Cardiac septum (tissue), 1 donor: Measurements from ENCODE around the gene NXN. TPM values are rescaled to one million over a fixed set of nuclear protein-coding genes. Genes with fewer than 3 reads are reported as not detected.
"Not testable (repeated sequence)": the region's sequence is repeated elsewhere in the genome, so short reads cannot be mapped to it uniquely, and the experiment has no call there.

Experiments
- DNase-seq: peaks from one replicate; pipeline ENCODE4 v3.0.0-alpha.2; 2020; ENCODE audit warnings: low spot score
- intact Hi-C: fragments of 100-400 bp; cut with DNase I; formaldehyde crosslinking; loops from one replicate; pipeline ENCODE4 v1.14.0; 2022
- total RNA-seq: library from RNA; stranded (reverse); fragmentation: NEBNext Ultra II Directional; extraction: Animal tissue kit (Norgen Biotek cat#: 25700); gene quantifications from one replicate; pipeline ENCODE4 v1.2.1, GENCODE V29; 2021
- donor health status: DM: no; HTN: no; CAD: no.

Gene NXN
- total RNA-seq, 1 donor from 2014 or later: 14.3 TPM

GRCh38 chr17:880443-881269 is 98.9 kb downstream of the NXN start:
- no peak for DNase-seq
- intact Hi-C loops: loop anchor here (2.0 to 5.0 kb wide), 2 partner anchors 37 to 98 kb away; partner anchors contain the start of gene NXN

- DNase-seq: peak; percentile 85
- intact Hi-C loops: loop anchor here (2.0 to 5.0 kb wide), 3 partner anchors 38 to 99 kb away; partner anchors contain the start of gene NXN
Measured at GRCh38 chr17:879546-880442, 99.8 kb downstream of the NXN start.

- intact Hi-C loops: loop anchor here (5.0 kb wide), 1 partner anchor 80 kb away; no protein-coding TSS in a partner anchor
- no peak for DNase-seq
Measured at GRCh38 chr17:877630-878029, 101.9 kb downstream of the NXN start.

GRCh38 chr17:876272-876671 is 103.3 kb downstream of the NXN start:
- DNase-seq: no peak
- intact Hi-C loops: loop anchor here (5.0 kb wide), 1 partner anchor 79 kb away; no protein-coding TSS in a partner anchor

- DNase-seq, intact Hi-C loops: not testable (repeated sequence)
Measured at GRCh38 chr17:874590-874989, 105.0 kb downstream of the NXN start.

GRCh38 chr17:872855-873254 is 106.7 kb downstream of the NXN start:
- DNase-seq: no peak
- intact Hi-C loops: no loop called here

GRCh38 chr17:871751-872519 is 107.6 kb downstream of the NXN start:
- intact Hi-C loops: no loop called here
- no peak for DNase-seq

- intact Hi-C loops: no loop called here
- DNase-seq: no peak
Measured at GRCh38 chr17:869567-870525, 109.7 kb downstream of the NXN start.

- peak; percentile 77 for DNase-seq
- intact Hi-C loops: no loop called here
Measured at GRCh38 chr17:869086-869485, 110.5 kb downstream of the NXN start.

GRCh38 chr17:867896-868489 is 111.6 kb downstream of the NXN start:
- intact Hi-C loops: no loop called here
- no peak for DNase-seq

GRCh38 chr17:867238-867637 is 112.3 kb downstream of the NXN start:
- DNase-seq, intact Hi-C loops: not testable (repeated sequence)

GRCh38 chr17:866568-867103 is 112.9 kb downstream of the NXN start:
- intact Hi-C loops: no loop called here

GRCh38 chr17:864315-864714 is 115.3 kb downstream of the NXN start:
- intact Hi-C loops: no loop called here
- no peak for DNase-seq

More at GRCh38 chr17:866568-867103, 112.9 kb downstream of the NXN start:
- no peak for DNase-seq

- intact Hi-C loops: no loop called here
- no peak for DNase-seq
Measured at GRCh38 chr17:863880-864279, 115.7 kb downstream of the NXN start.

- no peak for DNase-seq
- intact Hi-C loops: no loop called here
Measured at GRCh38 chr17:862582-862981, 117.0 kb downstream of the NXN start.

- intact Hi-C loops: no loop called here
- DNase-seq: no peak
Measured at GRCh38 chr17:861364-861763, 118.2 kb downstream of the NXN start.

- DNase-seq: no peak
- intact Hi-C loops: no loop called here
Measured at GRCh38 chr17:860805-861204, 118.8 kb downstream of the NXN start.

- DNase-seq: no peak
- intact Hi-C loops: no loop called here
Measured at GRCh38 chr17:859824-860195, 119.8 kb downstream of the NXN start.
